Activated CD4-positive, CD25-positive, alpha-beta regulatory T cell treated with anti-CD3 and anti-CD28 coated beads, Interleukin-2, amount 50 U/mL, for 72 hours (primary cell): ENCODE measurements around the gene PSTPIP1.

Source experiments
- DNase-seq: peaks from one replicate; pipeline ENCODE4 v3.0.0; 2021

Gene PSTPIP1

DNA sequence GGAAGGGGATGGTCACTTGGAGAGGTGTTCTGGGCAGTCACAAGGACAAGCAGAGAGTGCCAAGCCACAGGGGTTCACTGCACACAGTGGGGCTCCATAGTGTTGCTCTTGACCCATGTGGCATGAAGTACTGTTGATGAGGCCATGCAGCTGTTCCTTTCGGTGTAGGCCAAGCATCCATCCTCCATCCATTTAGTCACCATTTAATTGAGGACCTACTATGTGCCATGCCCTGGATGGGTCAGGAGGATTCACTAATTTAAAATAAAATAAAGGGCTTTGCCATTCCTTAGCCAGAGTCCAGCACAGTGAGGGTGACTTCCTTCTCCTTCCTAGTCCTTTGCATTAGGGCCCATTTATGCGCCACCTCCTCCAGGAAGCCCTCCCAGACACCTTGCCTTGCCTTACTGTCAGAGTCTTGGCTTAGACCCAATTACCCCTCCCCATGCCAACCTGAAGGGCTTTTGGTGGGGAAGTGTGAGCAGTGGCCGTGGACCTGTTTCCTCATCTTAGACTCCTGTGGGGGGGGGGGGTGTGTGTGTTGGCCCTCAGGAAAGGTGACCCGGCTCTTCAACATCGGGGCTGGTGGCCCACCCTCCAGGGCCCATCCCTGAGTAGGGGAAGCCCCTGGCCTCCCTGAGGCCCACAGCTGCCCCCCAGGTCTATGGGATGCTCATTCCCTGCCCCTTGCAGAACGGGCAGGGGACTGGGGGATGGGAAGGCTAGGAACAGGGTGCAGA, 25.6 kb downstream of the PSTPIP1 start:
- DNase-seq = no peak

DNA sequence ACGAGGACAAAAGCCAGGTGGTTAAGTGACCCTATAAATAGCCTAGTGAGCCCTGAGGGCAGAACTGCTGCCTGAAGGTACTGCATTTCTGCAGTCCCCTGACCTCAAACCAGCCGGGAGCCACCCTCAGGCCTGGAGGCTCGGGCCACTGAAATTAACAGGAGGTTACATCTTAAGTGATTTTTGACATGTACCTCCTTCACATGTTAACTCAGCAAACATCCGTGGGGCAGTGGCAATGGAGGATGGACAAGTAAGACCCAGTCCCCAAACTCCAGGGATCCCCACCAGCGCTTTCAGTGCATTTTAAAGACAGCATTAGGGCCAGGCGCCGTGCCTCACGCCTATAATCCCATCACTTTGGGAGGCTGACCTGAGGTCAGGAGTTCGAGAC, 26.2 kb downstream of the PSTPIP1 start:
- DNase-seq = no peak

DNA sequence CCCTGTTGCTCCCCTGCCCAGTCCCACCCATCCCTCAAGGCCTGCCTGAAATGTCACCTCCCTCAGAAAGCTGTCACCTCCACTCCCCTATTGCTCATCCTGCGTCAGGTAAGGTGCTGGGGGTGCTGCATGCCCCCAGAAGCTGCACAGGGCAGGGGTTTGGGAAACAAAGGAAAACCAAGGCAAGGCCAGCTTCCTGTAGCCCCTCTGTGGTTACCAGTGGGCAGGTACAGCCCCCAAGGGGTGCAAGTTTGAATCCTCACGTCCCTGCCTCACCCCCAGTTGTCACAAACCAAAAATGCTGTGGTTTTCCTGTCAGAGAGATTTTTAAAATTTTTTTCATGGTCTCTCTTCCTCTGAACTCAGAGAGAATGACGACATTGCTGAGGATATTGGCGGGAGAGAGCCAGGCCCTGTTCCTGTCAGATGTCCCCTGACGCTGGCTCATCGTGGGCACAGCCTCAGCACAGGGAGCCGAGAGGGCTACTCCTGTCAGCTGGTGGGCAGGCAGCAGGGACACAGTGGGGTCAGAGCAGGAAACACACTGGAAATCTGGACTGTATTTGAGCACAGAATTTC, 27.0 kb downstream of the PSTPIP1 start:
- DNase-seq = no peak

DNA sequence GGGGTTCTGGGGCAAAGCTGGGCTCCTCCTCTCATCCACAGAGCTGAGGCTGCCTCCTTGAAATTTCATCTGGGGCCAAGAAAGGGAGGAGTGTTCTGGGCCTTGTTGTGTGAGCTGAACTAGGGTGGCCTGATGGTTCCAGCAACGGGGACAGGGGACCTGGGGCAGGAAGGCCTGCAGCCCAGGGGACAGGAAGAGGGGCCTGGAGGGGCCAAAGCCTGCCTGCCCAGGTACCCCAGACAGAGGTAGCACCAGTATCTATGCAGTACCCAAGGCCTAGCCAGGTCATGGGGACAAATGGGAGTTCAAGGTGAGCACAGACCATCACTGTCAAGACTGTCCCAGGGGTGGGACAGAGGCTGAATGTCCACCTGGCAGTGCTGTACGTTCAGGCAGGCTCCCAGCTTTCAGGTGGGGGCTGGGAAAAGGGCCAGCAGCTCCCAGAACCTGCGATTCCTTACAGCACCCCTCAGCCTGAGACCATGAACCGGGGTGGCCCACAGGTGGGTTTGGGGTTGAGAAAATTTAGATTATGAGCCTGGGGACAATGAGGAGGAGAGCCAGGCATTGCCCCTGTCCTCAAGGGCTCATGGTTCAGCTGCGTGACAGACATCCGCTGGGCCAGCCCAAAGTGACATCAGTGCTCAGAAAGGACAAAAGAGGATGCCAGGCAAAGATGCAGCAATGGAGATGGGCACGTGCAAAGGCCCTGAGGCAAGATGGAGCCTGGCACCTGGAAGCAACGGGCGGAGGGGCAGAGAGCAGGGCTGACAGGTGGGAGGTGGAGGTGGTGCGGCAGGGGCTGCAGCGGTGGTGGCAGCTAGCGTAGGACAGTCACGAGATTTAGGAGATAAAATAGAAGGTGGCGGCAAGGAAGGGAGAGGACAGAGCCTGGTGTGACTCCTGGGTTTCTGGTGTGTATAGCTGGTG, 28.0 kb downstream of the PSTPIP1 start:
- DNase-seq = no peak

DNA sequence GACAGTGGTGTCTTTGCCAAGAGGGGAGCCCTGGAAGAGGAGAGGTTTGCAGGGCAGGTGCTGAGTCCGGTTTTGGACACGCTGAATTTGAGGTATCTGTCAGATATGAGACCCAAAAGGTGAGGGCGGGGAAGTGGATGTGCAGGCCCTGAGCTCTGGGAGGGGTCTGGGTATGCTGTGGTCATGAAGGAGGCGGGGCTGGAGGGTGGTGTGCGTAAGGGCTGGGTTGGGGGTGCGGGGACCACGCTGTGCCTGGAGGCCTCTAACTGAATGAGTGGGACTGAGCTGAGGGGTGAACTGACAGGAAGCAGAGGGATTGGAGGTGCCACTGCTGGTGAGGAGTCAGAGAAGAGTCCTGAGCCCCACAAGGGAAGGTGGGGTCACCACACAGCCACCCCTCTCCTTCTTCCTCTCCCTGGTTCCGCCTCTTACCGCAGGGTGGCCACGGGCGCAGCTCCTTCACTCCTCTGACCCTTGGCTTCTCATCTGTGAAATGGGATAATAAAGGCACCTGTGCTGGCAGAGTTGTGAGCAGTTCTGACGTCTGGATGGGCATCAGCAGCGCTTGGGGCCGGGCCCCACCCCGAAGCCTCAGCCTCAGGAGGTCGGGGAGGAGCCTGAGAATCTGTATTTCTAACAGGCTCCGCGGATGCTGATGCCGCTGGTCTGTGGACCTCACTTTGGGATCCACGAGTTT, 28.8 kb downstream of the PSTPIP1 start:
- DNase-seq = no peak

DNA sequence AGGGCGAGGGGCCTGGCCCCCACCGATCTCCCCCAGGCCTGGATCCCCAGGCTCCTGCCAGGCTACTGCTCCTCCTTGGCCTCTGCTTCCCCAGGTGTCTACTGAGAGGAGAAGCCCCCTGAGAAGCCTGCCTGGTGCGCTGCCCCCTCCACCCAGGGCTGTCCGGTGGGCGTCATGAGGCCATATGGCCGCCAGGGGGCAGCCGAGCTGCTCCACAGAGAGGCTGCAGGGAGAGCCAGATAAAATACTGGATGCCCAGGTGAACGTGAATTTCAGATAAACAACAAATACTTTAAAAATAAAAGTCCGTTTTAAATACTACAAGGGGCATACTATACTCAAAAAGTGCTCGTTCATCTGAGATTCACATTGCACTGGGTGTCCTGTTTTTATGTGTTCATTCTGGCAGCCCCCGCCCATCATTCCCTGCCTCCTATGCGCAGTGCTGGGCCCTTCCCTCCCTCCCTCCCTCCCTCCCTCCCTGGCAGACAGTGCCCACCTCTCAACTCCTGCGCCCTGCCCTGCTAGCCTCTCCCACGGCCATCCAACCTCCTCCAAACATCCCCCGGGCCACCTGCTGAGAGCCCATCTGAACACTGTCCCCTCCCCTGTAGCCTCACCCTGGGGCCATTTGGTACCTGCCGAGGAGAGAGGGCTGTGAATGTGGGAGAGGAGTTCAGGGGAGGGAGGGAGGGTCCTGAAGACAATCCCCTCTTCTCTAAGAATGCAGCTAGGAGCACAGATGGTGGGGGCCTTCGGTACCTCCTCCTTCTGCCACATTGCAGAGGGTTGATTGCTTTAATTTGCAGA, 29.6 kb downstream of the PSTPIP1 start:
- peak; percentile 77 for DNase-seq

DNA sequence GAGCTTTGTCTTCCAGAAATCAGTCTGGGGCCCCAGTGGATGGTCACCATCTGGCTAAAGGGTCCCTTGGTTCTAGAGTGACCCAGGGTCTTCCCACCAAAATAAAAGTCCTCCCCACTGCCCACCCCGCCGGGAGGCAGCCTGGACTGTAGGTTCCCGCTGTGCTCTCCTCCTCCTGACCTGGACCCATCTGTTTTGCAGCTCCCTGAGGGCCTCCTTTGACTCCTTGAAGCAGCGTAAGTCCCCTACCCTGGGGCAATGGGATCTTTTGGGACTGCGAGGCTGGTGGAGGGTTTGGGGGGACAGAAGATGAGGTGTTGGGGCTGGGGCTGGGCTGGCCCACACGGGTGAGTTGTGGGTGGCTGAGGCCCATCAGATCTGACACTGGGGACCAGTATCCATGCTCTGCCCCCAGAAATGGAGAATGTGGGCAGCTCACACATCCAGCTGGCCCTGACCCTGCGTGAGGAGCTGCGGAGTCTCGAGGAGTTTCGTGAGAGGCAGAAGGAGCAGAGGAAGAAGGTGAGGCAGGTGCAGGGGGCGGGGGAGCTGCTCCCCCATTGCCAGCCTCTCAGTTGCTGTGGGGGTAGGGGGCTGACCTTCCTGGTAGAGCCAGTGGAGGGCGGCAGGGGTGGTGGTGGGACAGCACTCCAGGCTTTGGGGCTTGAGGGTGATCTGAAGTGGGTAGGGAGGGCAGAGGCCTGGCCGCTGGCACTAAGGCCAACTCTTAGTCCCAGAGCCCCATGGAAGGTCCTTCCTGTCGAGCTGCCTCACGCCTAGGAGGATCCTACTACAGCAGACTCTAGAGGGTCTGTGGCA, 30.4 kb downstream of the PSTPIP1 start:
- peak; percentile 15 for DNase-seq

DNA sequence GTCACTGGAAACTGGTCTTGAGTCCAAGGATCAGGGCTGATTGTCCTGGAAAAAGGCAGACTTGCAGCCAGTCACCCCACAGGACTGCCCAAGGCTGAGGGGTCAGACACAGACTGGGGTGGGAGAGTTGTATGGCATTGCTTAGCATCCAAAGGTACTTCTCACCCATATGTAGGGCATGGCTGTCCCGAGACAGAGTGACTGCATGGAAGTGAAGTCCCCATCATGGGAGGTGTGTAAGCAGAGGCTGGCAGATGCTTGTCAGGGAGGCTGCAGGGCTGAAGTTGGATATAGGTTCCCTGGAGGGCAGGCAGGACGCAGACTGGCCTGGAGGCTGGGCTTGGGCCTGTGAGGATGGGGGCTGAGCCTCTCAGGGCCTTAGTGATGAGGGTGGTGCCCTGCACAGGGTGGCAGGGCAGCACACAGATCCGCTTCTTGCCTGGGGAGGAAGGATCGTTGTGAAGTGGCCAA, 31.1 kb downstream of the PSTPIP1 start:
- DNase-seq = peak; percentile 27

DNA sequence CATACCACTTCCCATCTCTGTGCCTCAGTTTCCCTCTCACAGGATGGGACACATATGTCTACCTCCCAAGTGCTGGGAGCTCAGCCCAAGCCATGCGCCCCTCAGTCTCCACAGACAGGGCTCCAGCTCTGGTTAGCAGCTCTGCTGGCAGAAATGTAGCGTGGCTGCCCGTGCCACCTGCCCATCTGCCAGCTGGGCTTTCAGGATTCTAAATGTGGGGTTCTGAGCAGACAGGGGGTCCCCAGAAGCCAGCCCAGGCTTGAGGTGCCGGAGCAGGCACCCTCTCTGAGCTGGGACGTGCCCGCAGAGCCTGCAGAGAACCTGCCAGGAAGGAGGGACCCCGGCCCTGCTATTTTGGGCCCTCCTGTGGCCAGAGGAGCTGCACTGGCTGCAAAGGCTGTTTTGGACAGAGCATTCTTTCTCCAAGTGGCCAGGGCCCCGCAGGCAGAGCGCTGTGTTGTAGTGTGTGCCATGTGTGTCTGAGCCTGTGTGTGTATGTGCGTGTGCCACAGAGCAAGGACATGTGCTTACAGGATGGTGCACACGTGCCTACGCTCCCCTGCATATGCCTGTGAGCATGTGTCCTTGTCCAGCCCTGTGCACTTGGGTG, 31.7 kb downstream of the PSTPIP1 start:
- no peak for DNase-seq

DNA sequence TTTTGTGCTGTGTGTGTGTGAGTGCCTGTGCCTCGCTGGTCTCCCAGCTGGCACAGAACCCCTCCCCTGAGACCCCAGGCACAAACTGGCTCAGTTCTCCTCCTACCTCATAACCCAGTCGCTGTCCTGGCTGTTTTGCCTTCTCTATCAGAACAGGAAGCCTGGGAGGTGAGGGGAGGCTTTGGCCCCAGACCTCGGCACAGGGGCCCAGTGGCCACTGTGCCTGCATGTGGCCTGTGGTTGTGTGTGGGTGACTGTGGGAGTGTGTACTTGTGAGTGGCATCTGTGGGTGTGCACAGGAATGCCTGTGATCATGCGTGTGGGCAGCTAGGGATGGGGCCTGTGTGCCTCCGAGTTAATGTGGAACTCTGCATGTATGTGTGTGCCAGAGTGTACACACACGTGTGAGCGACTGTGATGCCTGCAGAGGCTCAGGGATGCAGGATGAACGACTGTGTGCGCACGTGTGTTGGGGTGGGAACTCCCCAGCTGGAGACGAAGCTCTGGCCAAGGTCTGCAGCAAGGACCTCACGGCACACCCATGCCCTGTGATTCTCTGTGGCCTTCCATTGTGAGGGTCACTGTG, 32.3 kb downstream of the PSTPIP1 start:
- DNase-seq = peak; percentile 26

DNA sequence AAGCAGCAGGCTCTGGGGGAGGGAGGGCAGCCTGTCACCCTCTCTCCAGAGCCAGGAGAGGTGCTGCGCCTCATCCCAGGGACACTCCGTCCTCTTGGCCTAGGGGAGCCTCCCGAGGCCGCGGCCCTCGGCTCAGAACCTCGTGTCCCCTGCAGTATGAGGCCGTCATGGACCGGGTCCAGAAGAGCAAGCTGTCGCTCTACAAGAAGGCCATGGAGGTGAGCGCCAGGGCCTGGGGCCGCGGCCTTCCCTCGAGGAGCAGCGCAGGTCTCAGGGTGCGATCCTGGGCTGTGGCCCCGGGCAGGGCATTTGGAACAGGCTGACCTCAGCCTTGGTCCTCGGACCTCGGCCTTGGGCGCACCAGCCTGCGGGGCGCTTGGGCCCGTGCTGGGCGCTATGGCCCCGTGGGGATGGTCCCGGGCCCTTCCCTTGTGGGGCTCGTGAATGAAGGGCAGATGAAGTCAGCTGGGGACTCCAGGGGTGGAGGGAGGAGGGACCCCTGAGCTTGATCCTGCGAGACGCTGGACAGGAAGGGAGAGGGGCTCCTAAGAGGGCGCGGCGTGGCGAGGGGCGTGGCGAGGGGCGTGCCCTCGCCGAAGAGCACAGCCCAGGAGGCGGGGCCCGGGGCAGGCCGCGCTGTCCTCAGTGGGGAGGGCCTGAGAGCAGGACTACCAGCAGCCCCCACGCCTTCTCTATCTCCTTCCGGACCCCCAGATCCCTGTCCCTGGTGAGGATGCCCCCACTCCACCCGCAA, 32.9 kb downstream of the PSTPIP1 start:
- no peak for DNase-seq

DNA sequence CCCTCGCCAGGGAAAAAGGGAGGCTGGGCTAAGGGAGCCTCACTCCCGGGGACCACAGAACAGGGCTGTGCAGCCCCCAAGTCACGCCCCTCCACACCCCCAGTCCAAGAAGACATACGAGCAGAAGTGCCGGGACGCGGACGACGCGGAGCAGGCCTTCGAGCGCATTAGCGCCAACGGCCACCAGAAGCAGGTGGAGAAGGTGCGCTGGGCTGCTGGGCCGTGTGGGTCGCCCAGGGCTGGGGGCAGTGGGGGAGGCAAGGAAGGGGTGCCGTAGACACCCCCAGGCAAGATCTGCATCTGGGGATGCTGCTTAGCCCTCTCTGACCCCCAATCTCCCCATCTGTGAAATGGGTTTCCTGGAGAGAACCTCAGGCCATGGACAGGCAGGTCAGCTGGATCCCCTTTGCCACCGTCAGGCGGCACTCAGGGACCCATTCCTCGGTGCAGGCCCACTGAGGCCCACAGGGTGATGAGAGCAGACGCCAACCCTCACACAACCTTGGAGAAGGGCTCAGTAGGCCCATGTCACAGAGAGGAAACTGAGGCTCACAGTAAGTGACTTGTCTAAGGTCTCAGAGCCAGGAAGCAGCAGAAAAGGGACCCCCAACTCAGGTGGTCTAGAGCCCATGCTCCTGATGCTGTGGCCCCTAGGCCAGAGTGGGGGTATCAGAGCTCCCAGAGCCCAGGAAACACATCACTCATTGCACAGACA, 33.7 kb downstream of the PSTPIP1 start:
- peak; percentile 27 for DNase-seq

DNA sequence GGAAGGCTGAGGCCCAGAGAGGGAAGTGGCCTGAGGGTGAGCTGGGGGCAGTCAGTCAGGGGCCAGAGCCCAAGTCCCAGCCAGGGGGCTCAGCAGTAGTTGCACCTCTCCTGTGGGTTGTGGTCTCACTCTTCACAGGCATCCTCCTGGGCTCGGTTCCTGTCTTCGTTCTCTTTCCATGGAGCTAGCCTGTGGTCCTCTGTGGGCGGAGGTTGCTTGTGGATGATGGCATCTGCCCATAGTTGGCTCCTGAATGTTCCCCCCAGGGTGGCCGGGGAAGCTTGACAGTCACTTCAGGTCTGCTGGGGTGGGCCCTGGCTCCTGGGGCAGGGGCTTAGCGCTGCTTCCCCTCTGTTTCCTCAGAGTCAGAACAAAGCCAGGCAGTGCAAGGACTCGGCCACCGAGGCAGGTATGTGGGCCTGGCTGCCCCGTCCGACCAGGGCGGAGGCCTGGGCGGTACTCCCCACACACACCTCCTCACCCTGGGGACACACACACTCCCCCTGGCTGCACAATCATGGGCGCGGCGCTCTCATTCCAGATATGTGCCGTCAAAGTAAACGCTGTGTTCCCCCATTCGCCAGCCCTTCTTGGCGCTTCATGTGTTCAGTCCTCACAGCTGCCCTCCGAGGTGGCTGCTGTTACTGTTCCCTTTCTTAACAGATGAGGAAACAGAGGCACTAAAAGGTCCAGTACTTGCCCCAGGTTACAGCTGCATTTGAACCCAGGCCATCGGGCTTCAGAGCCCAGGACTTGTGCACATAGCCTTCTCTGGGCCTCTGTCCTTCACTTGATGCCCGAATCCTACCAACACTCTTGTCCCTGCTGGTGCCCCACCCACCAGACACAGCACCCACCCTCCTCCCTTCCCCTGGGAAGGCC, 34.5 kb downstream of the PSTPIP1 start:
- peak; percentile 25 for DNase-seq

DNA sequence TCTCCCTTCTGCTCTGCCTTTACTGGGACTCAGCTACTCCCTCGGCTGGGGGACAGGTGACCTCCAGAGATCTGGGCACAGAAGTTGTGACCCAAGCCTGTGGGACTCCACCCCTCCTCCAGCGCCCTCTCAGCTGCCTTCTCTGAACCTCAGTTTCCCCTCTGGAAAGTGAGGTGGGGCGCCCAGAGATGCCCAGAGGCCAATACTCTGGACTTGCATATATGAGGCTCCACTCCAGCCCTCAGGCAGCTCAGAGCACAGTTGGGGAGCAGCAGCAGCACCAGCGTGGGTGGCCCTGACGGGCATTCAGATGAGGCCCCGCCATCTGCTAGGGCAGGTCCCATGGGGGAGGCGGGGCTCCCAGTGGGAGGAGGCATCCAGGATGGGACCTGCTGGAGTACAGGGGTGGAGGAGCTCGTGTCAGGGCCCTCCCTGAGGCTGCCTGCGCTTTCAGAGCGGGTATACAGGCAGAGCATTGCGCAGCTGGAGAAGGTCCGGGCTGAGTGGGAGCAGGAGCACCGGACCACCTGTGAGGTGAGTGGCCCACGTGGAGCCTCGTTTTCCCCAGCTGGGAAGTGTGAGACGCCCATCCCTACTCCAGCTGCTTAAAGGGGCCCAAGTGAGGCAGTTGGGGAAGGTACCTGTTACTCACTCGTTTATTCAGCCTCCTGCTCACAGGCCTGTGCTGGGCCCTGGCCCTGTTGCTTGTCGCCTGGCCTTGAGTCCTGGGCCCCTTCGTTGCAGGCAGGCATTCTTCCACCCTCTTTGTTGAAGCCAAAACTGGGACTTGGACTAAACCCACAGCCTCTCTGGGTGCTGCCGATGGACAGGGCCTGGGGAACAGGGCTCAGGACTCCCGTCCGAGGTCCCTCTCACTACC, 35.4 kb downstream of the PSTPIP1 start:
- DNase-seq = peak; percentile 29

DNA sequence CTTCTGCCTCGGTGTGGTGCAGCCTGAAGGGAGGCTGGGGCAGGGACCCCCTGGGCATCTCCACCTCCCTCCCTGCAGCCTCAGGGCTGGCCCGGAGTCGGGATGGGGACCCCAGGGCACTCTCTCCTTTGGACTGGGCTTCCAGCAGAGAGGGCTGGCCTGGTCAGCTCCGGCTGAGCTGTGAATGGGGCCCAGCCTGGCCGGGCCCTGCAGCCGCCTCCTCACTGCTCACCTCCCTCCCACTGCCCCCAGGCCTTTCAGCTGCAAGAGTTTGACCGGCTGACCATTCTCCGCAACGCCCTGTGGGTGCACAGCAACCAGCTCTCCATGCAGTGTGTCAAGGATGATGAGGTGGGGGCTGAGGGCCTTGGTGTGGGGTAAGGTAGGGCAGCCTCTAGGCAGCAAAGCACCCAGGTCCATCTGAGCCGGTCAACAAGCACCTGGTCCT, 36.0 kb downstream of the PSTPIP1 start:
- DNase-seq = peak; percentile 24

DNA sequence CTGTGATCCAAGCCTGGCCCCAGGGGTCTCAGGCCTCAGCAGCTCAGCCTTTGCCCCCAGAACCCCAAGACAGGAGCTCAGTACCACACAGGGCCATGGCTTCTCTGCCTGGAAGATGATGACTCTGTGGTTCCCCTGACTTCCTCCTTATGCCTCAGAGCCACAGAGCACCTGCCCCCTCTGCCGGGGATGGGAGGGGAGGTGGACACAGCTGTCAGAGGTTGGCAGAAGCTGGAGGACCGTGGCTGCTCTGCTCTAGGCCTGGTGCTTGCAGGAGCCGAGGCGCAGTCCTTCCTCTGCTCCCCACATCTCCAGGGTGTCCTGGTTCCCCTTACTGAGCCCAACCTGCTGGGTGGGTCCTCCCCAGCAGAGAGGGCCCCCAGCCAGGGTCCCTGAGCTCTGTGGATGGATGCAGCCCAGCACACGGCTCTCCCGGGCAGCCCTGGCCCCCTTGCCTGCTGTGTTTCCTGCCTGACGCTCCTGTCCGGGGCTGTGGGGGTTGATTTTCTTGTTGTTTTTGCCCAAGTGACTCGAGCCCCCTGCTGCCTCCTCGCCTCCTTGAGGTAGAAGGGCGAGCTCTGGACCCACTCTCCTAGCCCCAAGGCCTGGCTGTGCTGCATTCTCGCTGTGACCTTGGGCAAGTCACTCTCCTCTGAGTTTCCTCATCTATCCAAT, 36.6 kb downstream of the PSTPIP1 start:
- DNase-seq = peak; percentile 27
